ENCODE results near the gene CACNG8. TPM values are rescaled to one million over a fixed set of nuclear protein-coding genes. Genes with fewer than 3 reads are reported as not detected.
A peak's percentile ranks its signal among the peaks of the same experiment; 100 is the strongest.

The CACNG8 gene
- total and polyA plus RNA-seq, 5 donors from 2014 or later: not detected

DNA sequence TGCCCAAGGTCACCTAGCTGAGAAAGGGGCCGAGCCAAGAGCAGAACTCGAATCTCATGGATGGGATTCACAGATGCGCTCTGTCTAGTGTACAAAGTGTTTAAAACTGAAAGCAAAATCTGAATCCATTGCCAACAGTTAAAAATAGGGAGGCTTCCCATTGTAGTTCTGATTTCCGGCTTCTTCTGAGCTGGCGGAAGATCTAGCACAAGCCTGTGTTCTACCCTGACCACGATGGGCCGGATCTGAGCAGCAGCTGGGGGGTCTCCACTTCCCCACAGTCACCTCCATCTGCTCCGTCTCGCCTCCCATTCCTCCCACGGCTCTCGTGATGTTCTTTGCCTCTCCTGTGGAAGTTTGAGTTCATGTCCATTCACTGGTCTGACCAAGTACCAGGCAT is 2.4 kb downstream of the CACNG8 start:
- no peak overlapping the region for H3K4me3 Mint-ChIP-seq
- H3K36me3 Mint-ChIP-seq: no peaks in the 10 kb centered on the region
- no peak overlapping the region for H3K27ac Mint-ChIP-seq
- Histone ChIP-seq H3K4me1 (ENCODE audit: control insufficient read depth, insufficient read depth, low read length, poor library complexity, severe bottlenecking) (no peaks in the 10 kb centered on the region), H3K36me3 (ENCODE audit: control insufficient read depth, insufficient read depth, low read length) (no peaks in the 10 kb centered on the region), H3K27ac (ENCODE audit: insufficient read depth, low read length, poor library complexity, severe bottlenecking) (no peak overlapping the region), H3K9me3 (ENCODE audit: control insufficient read depth in 2 of 2, low read length in 2 of 2) (no peaks in the 10 kb centered on the region), H3K4me3 (ENCODE audit: low read depth, low read length) (no peak overlapping the region), H3K27me3 (ENCODE audit: control insufficient read depth, insufficient read depth, low read length) (peaks cover 10% of the 10 kb centered on the region)
- no peak for ATAC-seq (ENCODE audit: low read depth in 2 of 2)
- H3K27me3 Mint-ChIP-seq: peaks cover 65% of the 10 kb centered on the region
- H3K9me3 Mint-ChIP-seq: peaks cover 0 to 4% (median 0%) of the 10 kb centered on the region in 7 donors
- no peak for DNase-seq
- peaks cover 0 to 4% (median 0%) of the 10 kb centered on the region in 4 donors for H3K4me1 Mint-ChIP-seq

GRCh38 chr19:53966931-53967330 is 4.2 kb downstream of the CACNG8 start:
- Histone ChIP-seq H3K9me3 (ENCODE audit: control insufficient read depth in 2 of 2, low read length in 2 of 2) (no peaks in the 10 kb centered on the region), H3K4me3 (ENCODE audit: low read depth, low read length) (no peak overlapping the region), H3K4me1 (ENCODE audit: control insufficient read depth, insufficient read depth, low read length, poor library complexity, severe bottlenecking) (no peaks in the 10 kb centered on the region), H3K27ac (ENCODE audit: insufficient read depth, low read length, poor library complexity, severe bottlenecking) (no peak overlapping the region), H3K27me3 (ENCODE audit: control insufficient read depth, insufficient read depth, low read length) (peaks cover 1% of the 10 kb centered on the region), H3K36me3 (ENCODE audit: control insufficient read depth, insufficient read depth, low read length) (no peaks in the 10 kb centered on the region)
- no peaks in the 10 kb centered on the region for H3K36me3 Mint-ChIP-seq
- peaks cover 0 to 4% (median 0%) of the 10 kb centered on the region in 7 donors for H3K9me3 Mint-ChIP-seq
- no peak overlapping the region for H3K27ac Mint-ChIP-seq
- peaks cover 55% of the 10 kb centered on the region for H3K27me3 Mint-ChIP-seq
- peaks cover 0 to 4% (median 0%) of the 10 kb centered on the region in 4 donors for H3K4me1 Mint-ChIP-seq
- no peak overlapping the region for H3K4me3 Mint-ChIP-seq
- ATAC-seq (ENCODE audit: low read depth in 2 of 2) (no peak), DNase-seq (no peak)

- no peak overlapping the region for H3K27ac ChIP-seq (ENCODE audit: insufficient read depth, low read length, poor library complexity, severe bottlenecking)
- no peak for DNase-seq
- H3K4me1 ChIP-seq (ENCODE audit: control insufficient read depth, insufficient read depth, low read length, poor library complexity, severe bottlenecking): no peaks in the 10 kb centered on the region
- Mint-ChIP-seq H3K27me3 (peaks cover 49% of the 10 kb centered on the region), H3K4me3 (no peak overlapping the region), H3K9me3 (peaks cover 0 to 4% (median 0%) of the 10 kb centered on the region in 7 donors), H3K36me3 (no peaks in the 10 kb centered on the region), H3K4me1 (peaks cover 0 to under 1% (median 0%) of the 10 kb centered on the region in 4 donors), H3K27ac (no peak overlapping the region)
- no peaks in the 10 kb centered on the region for H3K36me3 ChIP-seq (ENCODE audit: control insufficient read depth, insufficient read depth, low read length)
- H3K9me3 ChIP-seq (ENCODE audit: control insufficient read depth in 2 of 2, low read length in 2 of 2): no peaks in the 10 kb centered on the region
- no peak for ATAC-seq (ENCODE audit: low read depth in 2 of 2)
- no peak overlapping the region for H3K4me3 ChIP-seq (ENCODE audit: low read depth, low read length)
- H3K27me3 ChIP-seq (ENCODE audit: control insufficient read depth, insufficient read depth, low read length): no peaks in the 10 kb centered on the region
Observed at GRCh38 chr19:53969366-53969765, 6.6 kb downstream of the CACNG8 start.

GRCh38 chr19:53971673-53972072 is 8.9 kb downstream of the CACNG8 start:
- DNase-seq (no peak), ATAC-seq (ENCODE audit: low read depth in 2 of 2) (no peak)
- H3K36me3 Mint-ChIP-seq: no peaks in the 10 kb centered on the region
- peaks cover 38% of the 10 kb centered on the region for H3K27me3 Mint-ChIP-seq
- Histone ChIP-seq H3K9me3 (ENCODE audit: control insufficient read depth in 2 of 2, low read length in 2 of 2) (no peaks in the 10 kb centered on the region), H3K36me3 (ENCODE audit: control insufficient read depth, insufficient read depth, low read length) (no peaks in the 10 kb centered on the region), H3K27ac (ENCODE audit: insufficient read depth, low read length, poor library complexity, severe bottlenecking) (no peak overlapping the region), H3K4me1 (ENCODE audit: control insufficient read depth, insufficient read depth, low read length, poor library complexity, severe bottlenecking) (no peaks in the 10 kb centered on the region), H3K4me3 (ENCODE audit: low read depth, low read length) (no peak overlapping the region), H3K27me3 (ENCODE audit: control insufficient read depth, insufficient read depth, low read length) (peaks cover 2% of the 10 kb centered on the region)
- no peaks in the 10 kb centered on the region for H3K4me1 Mint-ChIP-seq
- H3K27ac Mint-ChIP-seq: no peak overlapping the region
- H3K4me3 Mint-ChIP-seq: no peak overlapping the region
- peaks cover 0 to 2% (median 0%) of the 10 kb centered on the region in 7 donors for H3K9me3 Mint-ChIP-seq

DNA sequence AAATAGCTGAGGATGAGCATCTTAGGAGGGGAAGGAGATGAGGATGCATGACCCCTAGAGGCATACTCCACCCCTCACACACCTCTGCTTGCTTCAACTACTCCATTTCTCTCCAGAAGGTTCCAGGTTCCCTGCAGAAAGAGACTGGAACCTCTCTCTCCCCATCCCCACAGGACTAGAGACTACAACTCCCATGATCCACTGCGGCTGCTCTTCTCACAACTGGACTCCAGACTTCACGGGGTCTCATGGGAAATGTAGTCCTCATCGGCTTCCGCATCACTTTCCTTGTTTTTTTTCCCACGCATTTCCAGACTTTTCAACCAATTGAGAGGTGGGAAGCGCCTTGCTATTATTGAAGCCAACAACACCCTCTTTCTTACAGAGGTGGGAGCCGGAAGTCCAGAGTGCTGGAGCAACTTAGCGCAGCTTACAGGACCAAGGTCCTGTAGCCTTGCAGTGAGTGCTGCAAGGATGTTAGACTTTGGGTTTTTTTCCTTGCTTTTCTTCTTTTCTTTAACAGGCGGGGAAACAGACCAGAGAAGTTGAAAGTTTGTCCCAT is 14.8 kb downstream of the CACNG8 start:
- Mint-ChIP-seq H3K4me3 (peak overlapping the region; percentile 68 to 86 (median 75)), H3K27me3 (peaks cover 55% of the 10 kb centered on the region)
- H3K27ac ChIP-seq (ENCODE audit: insufficient read depth, low read length, poor library complexity, severe bottlenecking): no peak overlapping the region

GRCh38 chr19:53977991-53978731 is 15.4 kb downstream of the CACNG8 start:
- peaks cover 18% of the 10 kb centered on the region for H3K27me3 ChIP-seq (ENCODE audit: control insufficient read depth, insufficient read depth, low read length)
- peaks cover 50% of the 10 kb centered on the region for H3K27me3 Mint-ChIP-seq
- H3K36me3 Mint-ChIP-seq: peaks cover 8% of the 10 kb centered on the region
- no peaks in the 10 kb centered on the region for H3K36me3 ChIP-seq (ENCODE audit: control insufficient read depth, insufficient read depth, low read length)
- no peak for ATAC-seq (ENCODE audit: low read depth in 2 of 2)
- H3K9me3 Mint-ChIP-seq: peaks cover 0 to 8% (median 4%) of the 10 kb centered on the region in 7 donors
- H3K4me3 Mint-ChIP-seq: peak overlapping the region in 3 of 4 donors; percentile 68 to 86 (median 80)
- peaks cover 27% of the 10 kb centered on the region for H3K4me1 ChIP-seq (ENCODE audit: control insufficient read depth, insufficient read depth, low read length, poor library complexity, severe bottlenecking)
- peaks cover 0 to 32% (median 19%) of the 10 kb centered on the region in 4 donors for H3K4me1 Mint-ChIP-seq
- peak overlapping the region; percentile 79 for H3K4me3 ChIP-seq (ENCODE audit: low read depth, low read length)
- DNase-seq: peak in 1 of 3 donors; percentile 18
- no peak overlapping the region for H3K27ac Mint-ChIP-seq
- no peak overlapping the region for H3K27ac ChIP-seq (ENCODE audit: insufficient read depth, low read length, poor library complexity, severe bottlenecking)
- peaks cover 0 to 4% of the 10 kb centered on the region in 2 experiments for H3K9me3 ChIP-seq (ENCODE audit: control insufficient read depth in 2 of 2, low read length in 2 of 2)

More for the DNA sequence above, 14.8 kb downstream of the CACNG8 start:
- Histone ChIP-seq H3K9me3 (ENCODE audit: control insufficient read depth in 2 of 2, low read length in 2 of 2) (peaks cover 0 to 4% of the 10 kb centered on the region in 2 experiments), H3K36me3 (ENCODE audit: control insufficient read depth, insufficient read depth, low read length) (no peaks in the 10 kb centered on the region), H3K4me1 (ENCODE audit: control insufficient read depth, insufficient read depth, low read length, poor library complexity, severe bottlenecking) (peaks cover 27% of the 10 kb centered on the region), H3K4me3 (ENCODE audit: low read depth, low read length) (peak overlapping the region; percentile 79), H3K27me3 (ENCODE audit: control insufficient read depth, insufficient read depth, low read length) (peaks cover 18% of the 10 kb centered on the region)
- Mint-ChIP-seq H3K4me1 (peaks cover 0 to 31% (median 19%) of the 10 kb centered on the region in 4 donors), H3K9me3 (peaks cover 0 to 8% (median 4%) of the 10 kb centered on the region in 7 donors), H3K36me3 (peaks cover 8% of the 10 kb centered on the region), H3K27ac (no peak overlapping the region)
- ATAC-seq (ENCODE audit: low read depth in 2 of 2): peak; percentile 78 to 81
- DNase-seq: peak; percentile 46 to 64 (median 63)

DNA sequence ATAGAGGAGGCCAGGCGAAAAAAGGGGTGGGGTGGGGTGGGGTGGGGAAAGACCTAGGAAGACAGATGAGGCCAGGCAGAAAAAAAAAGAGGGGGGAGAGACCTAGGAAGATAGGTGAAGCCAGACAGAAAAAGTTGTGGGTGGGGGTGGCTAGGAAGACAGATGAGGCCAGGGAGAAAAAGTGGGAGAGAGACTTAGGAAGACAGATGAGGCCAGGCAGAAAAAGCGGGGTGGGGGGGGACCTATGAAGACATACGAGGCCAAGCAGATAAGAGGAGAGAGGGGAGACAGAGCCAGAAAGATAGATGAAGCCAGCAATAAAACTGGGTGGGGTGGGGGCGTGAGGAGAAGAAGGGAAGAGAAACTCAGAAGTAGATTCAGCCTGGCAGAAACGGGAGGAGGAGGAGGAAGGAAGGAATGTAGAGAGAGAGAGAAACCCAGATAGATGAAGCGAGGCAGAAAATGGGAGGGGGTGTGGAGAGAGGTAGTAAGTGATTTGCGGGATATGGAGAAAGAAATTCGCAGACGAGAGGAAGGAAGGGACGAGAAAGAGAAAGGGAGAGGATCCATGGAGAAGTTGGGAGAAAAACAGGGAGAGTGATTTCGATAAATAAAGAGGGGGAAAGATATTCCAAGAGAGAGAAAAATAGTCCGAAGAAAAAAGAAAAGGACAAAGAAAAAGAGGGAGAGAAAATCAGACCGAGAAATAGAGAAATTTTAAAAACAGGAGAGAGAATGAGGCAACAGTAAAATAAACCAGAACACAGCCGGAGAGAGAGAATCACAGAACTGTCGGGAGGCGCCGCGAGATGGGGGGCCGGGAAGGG is 16.5 kb downstream of the CACNG8 start:
- no peak for ATAC-seq (ENCODE audit: low read depth in 2 of 2)

More for the DNA sequence above, 16.5 kb downstream of the CACNG8 start:
- Histone ChIP-seq H3K9me3 (ENCODE audit: control insufficient read depth in 2 of 2, low read length in 2 of 2) (peaks cover 0 to 4% of the 10 kb centered on the region in 2 experiments), H3K4me1 (ENCODE audit: control insufficient read depth, insufficient read depth, low read length, poor library complexity, severe bottlenecking) (peaks cover 27% of the 10 kb centered on the region), H3K27me3 (ENCODE audit: control insufficient read depth, insufficient read depth, low read length) (peaks cover 18% of the 10 kb centered on the region), H3K36me3 (ENCODE audit: control insufficient read depth, insufficient read depth, low read length) (no peaks in the 10 kb centered on the region), H3K4me3 (ENCODE audit: low read depth, low read length) (no peak overlapping the region), H3K27ac (ENCODE audit: insufficient read depth, low read length, poor library complexity, severe bottlenecking) (no peak overlapping the region)
- H3K9me3 Mint-ChIP-seq: peaks cover 0 to 8% (median 4%) of the 10 kb centered on the region in 7 donors
- no peak for DNase-seq
- peaks cover 50% of the 10 kb centered on the region for H3K27me3 Mint-ChIP-seq
- peak overlapping the region in 2 of 4 donors; percentile 51 to 78 for H3K4me3 Mint-ChIP-seq
- peaks cover 8% of the 10 kb centered on the region for H3K36me3 Mint-ChIP-seq
- H3K27ac Mint-ChIP-seq: peak overlapping the region in 1 of 3 donors; percentile 20
- peaks cover 0 to 33% (median 19%) of the 10 kb centered on the region in 4 donors for H3K4me1 Mint-ChIP-seq
